Panc1 (cell line): ENCODE results near the gene NAA38. TPM values are rescaled to one million over a fixed set of nuclear protein-coding genes. Genes with fewer than 3 reads are reported as not detected.

Experiments
- ATAC-seq: fragments of 200-7000 bp; cut with Tn5 transposase; 2 replicates; pipeline ENCODE4 v1.9.1; 2020; ENCODE audit warnings: mild to moderate bottlenecking, moderate library complexity
- BruUV-seq: library from RNA; stranded (reverse); fragments of 400-500 nt; replicated peaks from 2 replicates; lab custom pipeline; 2021; lab: Mats Ljungman, UMichigan
- CTCF ChIA-PET: fragments of 300-600 bp; sonication (Branson Sonifier 250); formaldehyde crosslinking; loops from one replicate; lab custom pipeline; 2022; ENCODE audit warnings: antibody characterized with exemption; lab: Charles Lee
- POLR2A ChIA-PET: fragments of 300-600 bp; sonication (Branson Sonifier 250); formaldehyde crosslinking; loops from one replicate; lab custom pipeline; 2022; ENCODE audit warnings: antibody characterized with exemption; lab: Charles Lee
- DNase-seq: peaks from one replicate; pipeline ENCODE4 v3.0.0-alpha.2; 2010; ENCODE audit warnings: low read depth, low spot score
- H3K27ac ChIP-seq: 2 replicates; pipeline ENCODE4 v1.5.1; 2011; ENCODE audit warnings: mild to moderate bottlenecking, low read length, inconsistent platforms
- H3K27me3 ChIP-seq: fragments of 200-500 bp; sonication (Bioruptor generic); 2 replicates; pipeline ENCODE4 v1.6.0; 2014; ENCODE audit warnings: low read length, inconsistent platforms; ENCODE audit not compliant: control insufficient read depth, insufficient read depth
- H3K36me3 ChIP-seq: fragments of 200-500 bp; sonication (Bioruptor generic); 2 replicates; pipeline ENCODE4 v1.5.1; 2014; ENCODE audit warnings: inconsistent platforms, mild to moderate bottlenecking, low read length, moderate library complexity; ENCODE audit not compliant: control insufficient read depth, insufficient read depth
- H3K4me1 ChIP-seq: 2 replicates; pipeline ENCODE4 v1.5.1; 2011; ENCODE audit warnings: inconsistent platforms, mild to moderate bottlenecking, low read length, moderate library complexity; ENCODE audit not compliant: control insufficient read depth, insufficient read depth
- H3K4me3 ChIP-seq, 2 experiments: 2 replicates each; pipeline ENCODE4 v1.5.1; 2011 to 2012; ENCODE audit warnings: low read depth in 2 of 2, low read length in 2 of 2, mild to moderate bottlenecking in 2 of 2, inconsistent platforms in 1 of 2, moderate library complexity in 1 of 2
- H3K9me3 ChIP-seq: fragments of 200-500 bp; sonication (Bioruptor generic); 2 replicates; pipeline ENCODE4 v1.5.1; 2014; ENCODE audit warnings: low read depth, mild to moderate bottlenecking, inconsistent platforms, low read length, moderate library complexity; ENCODE audit not compliant: control insufficient read depth, insufficient read depth
- POLR2AphosphoS5 ChIP-seq: IDR thresholded peaks from 2 replicates; pipeline ENCODE4 v1.6.1; 2012; ENCODE audit warnings: mild to moderate bottlenecking, low read depth, low read length, moderate library complexity
- SIN3A ChIP-seq: IDR thresholded peaks from 2 replicates; pipeline ENCODE4 v1.6.1; 2012; ENCODE audit warnings: low read depth, mild to moderate bottlenecking, low read length, moderate library complexity, borderline replicate concordance; ENCODE audit not compliant: insufficient read depth
- TCF7L2 ChIP-seq: IDR thresholded peaks from 2 replicates; pipeline ENCODE4 v1.6.1; 2011; ENCODE audit warnings: mild to moderate bottlenecking, low read depth, low read length, inconsistent platforms
- in situ Hi-C: cut with HindIII; loops from 2 replicates; pipeline ENCODE4 v1.10.0; 2016; ENCODE audit warnings: low sequenced_read_pairs, low pct_unique_long_range_greater_than_20kb
- intact Hi-C: fragments of 100-400 bp; cut with micrococcal nuclease; formaldehyde crosslinking; loops from one replicate; pipeline ENCODE4 v1.10.0; 2022; ENCODE audit not compliant: unreplicated experiment
- total RNA-seq: library from RNA; stranded (reverse); gene quantifications from one replicate; pipeline ENCODE4 v1.2.1, GENCODE V29; 2021; ENCODE audit not compliant: unreplicated experiment
- TF ChIP-seq, protein P1 (sequence below): fragments of 450-650 bp; IDR thresholded peaks from 2 replicates; pipeline ENCODE4 v1.5.1; 2017; ENCODE audit warnings: mild to moderate bottlenecking
- TF ChIP-seq, protein P2 (sequence below), 2 experiments: IDR thresholded peaks; 2 replicates each; pipeline ENCODE4 v1.6.1; 2011 to 2012; ENCODE audit warnings: low read depth in 2 of 2, control low read depth in 1 of 2, low read length in 1 of 2, mild to moderate bottlenecking in 1 of 2, moderate library complexity in 1 of 2; ENCODE audit not compliant: insufficient read depth in 1 of 2

Gene NAA38
- total RNA-seq, 1 experiment from 2014 or later, result 75.2 TPM

DNA sequence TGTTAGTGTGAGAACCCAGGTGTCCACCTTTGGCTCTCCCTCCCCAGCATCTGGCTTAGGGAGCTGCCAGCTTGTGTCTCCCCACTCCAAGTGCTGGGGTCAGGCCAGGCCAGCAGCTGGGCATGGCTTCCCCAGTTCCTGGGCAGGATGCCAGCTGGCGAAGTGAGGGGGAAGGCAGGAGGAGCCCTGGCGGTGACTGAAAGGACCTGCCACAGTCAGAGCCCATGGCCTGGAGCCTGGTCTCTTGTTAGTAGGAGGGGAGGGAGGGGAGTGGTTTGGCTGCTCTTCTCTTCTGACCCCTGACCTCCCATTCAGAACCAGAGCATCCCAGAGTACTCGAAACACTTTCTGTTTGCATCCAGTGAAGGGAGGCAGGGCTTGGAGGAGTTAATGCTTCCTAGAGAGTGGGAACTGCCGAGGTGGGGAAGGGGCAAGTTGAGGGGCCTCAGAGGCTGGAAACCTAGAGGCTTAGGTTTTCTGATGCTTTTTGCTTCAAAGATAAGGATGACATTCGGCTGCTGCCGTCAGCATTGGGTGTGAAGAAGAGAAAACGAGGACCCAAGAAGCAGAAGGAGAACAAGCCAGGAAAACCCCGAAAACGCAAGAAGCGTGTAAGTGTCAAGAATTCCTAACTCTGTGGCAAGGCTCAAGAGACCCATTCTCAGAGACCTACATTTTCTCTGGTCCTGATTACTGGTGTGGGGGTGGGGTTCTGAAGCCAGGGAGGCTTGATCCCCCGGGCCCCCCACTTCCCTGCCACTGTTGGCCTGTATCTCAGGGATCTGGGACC is 32.0 kb upstream of the NAA38 start:
- Histone ChIP-seq H3K9me3 (no peaks in the 10 kb centered on the region), H3K4me3 (peak overlapping the region; percentile 11 to 77; a peak in 2 of 4 replicates), H3K27me3 (no peaks in the 10 kb centered on the region), H3K27ac (peak overlapping the region; percentile 86), H3K4me1 (peaks cover 19% of the 10 kb centered on the region), H3K36me3 (peaks cover 6% of the 10 kb centered on the region)
- peak; percentile 52 for ATAC-seq
- ChIA-PET CTCF (interaction anchor here (0.6 kb wide), 1 partner anchor 93 kb away, joined by 4 read pairs; no protein-coding TSS in a partner anchor), POLR2A (no interaction called here)
- TF ChIP-seq POLR2AphosphoS5, result no peak; the same call in 1 of the 2 replicates
- peak; percentile 42; the same call in 1 of the 2 replicates for TF ChIP-seq TCF7L2
- no TSS peak for BruUV-seq
- in situ Hi-C loops, result no loop called here
- intact Hi-C loops, result no loop called here
- DNase-seq, result no peak

DNA sequence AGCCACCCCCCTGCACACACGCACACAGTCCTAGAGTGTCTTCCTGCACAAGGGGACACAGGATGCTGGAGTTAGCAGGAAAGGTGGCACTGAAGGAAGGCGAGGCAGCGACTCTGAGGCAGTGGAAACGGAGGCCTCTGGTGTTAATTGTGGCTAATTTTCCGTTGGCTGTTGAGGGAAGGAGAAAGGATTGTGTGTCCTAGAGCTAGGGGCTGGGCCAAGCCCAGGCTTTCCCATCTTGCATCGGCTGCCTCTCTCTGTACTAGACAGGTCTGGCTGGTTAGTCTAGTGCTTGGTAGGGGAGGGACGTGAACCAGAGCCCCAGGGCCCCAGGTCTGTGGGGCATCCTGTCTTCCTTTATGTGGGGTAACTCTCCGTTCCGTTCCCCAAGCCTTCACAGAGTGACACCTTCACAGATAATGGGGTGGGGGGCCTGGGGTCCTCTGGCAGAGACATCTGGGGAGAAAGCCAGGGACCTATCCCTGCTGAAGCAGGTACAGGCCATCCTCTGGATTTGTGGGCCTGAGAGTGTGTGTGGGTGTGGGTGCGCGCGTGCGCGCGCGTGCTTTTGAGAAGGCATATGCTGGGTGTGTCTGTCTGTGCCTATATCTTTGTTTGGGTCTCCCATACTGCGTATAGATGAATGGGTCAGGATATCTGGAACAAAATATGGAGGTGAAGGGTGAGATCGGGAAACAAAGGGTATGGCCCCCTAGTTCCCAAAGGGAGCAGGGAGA is 31.0 kb upstream of the NAA38 start, which contains the start of gene CHD3:
CHD3 (plus strand) TSS at position 606 of the 737 bp plus-strand sequence. CDS start 212 bp downstream, outside the sequence.
- ATAC-seq (0 out of 2 replicates have a peak, but pooled peaks have one; percentile 2), DNase-seq (no peak)
- Histone ChIP-seq H3K4me3 (peak within 1 kb of the TSS; percentile 63 to 77), H3K27ac (peak within 1 kb of the TSS; percentile 86), H3K9me3 (no peaks in the 10 kb centered on the region), H3K36me3 (peaks cover 4% of the 10 kb centered on the region), H3K4me1 (peaks cover 27% of the 10 kb centered on the region), H3K27me3 (no peaks in the 10 kb centered on the region)
- intact Hi-C loops (no loop called here), in situ Hi-C loops (no loop called here)
- ChIA-PET CTCF (interaction anchor here (0.6 kb wide), 1 partner anchor 94 kb away, joined by 4 read pairs; no protein-coding TSS in a partner anchor), POLR2A (no interaction called here)
- no TSS peak for BruUV-seq
- TF ChIP-seq, protein P1, sequence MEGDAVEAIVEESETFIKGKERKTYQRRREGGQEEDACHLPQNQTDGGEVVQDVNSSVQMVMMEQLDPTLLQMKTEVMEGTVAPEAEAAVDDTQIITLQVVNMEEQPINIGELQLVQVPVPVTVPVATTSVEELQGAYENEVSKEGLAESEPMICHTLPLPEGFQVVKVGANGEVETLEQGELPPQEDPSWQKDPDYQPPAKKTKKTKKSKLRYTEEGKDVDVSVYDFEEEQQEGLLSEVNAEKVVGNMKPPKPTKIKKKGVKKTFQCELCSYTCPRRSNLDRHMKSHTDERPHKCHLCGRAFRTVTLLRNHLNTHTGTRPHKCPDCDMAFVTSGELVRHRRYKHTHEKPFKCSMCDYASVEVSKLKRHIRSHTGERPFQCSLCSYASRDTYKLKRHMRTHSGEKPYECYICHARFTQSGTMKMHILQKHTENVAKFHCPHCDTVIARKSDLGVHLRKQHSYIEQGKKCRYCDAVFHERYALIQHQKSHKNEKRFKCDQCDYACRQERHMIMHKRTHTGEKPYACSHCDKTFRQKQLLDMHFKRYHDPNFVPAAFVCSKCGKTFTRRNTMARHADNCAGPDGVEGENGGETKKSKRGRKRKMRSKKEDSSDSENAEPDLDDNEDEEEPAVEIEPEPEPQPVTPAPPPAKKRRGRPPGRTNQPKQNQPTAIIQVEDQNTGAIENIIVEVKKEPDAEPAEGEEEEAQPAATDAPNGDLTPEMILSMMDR, result no peak
- TF ChIP-seq SIN3A (no peak), POLR2AphosphoS5 (no peak), TCF7L2 (no peak)
- TF ChIP-seq, protein P2, sequence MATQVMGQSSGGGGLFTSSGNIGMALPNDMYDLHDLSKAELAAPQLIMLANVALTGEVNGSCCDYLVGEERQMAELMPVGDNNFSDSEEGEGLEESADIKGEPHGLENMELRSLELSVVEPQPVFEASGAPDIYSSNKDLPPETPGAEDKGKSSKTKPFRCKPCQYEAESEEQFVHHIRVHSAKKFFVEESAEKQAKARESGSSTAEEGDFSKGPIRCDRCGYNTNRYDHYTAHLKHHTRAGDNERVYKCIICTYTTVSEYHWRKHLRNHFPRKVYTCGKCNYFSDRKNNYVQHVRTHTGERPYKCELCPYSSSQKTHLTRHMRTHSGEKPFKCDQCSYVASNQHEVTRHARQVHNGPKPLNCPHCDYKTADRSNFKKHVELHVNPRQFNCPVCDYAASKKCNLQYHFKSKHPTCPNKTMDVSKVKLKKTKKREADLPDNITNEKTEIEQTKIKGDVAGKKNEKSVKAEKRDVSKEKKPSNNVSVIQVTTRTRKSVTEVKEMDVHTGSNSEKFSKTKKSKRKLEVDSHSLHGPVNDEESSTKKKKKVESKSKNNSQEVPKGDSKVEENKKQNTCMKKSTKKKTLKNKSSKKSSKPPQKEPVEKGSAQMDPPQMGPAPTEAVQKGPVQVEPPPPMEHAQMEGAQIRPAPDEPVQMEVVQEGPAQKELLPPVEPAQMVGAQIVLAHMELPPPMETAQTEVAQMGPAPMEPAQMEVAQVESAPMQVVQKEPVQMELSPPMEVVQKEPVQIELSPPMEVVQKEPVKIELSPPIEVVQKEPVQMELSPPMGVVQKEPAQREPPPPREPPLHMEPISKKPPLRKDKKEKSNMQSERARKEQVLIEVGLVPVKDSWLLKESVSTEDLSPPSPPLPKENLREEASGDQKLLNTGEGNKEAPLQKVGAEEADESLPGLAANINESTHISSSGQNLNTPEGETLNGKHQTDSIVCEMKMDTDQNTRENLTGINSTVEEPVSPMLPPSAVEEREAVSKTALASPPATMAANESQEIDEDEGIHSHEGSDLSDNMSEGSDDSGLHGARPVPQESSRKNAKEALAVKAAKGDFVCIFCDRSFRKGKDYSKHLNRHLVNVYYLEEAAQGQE (IDR thresholded peaks at IDR 0.05; ENCODE audit: insufficient read depth in 1 of 2, low read depth in 2 of 2, low read length in 1 of 2), result no peak
